Measurements from ENCODE around the gene FAM13A. TPM values are rescaled to one million over a fixed set of nuclear protein-coding genes. Genes with fewer than 3 reads are reported as not detected.

The FAM13A gene
- total and polyA plus RNA-seq, 9 of the 15 experiments (the other 6 are each of a cell fraction or from before 2014, with no cell fraction given): 11.3 to 23.3 (median 14.7) TPM

- Histone ChIP-seq H3K4me2 (ENCODE audit: insufficient read depth, low read length) (no peak overlapping the region), H3K9me1 (ENCODE audit: control insufficient read depth, insufficient read depth, low read length) (no peaks in the 10 kb centered on the region), H3K4me1 (replicated peaks in 1 of 2; ENCODE audit: control insufficient read depth in 2 of 2, insufficient read depth in 2 of 2, low read length in 2 of 2) (no peaks in the 10 kb centered on the region), H3K4me3 (no peak overlapping the region), H2AFZ (ENCODE audit: low read depth, low read length) (no peak overlapping the region), H3K27me3 (ENCODE audit: control insufficient read depth in 2 of 2, insufficient read depth in 2 of 2, low read length in 2 of 2) (no peaks in the 10 kb centered on the region), H3K27ac (ENCODE audit: extremely low read depth, low read depth, low read length) (no peak overlapping the region), H3K9me3 (replicated peaks; ENCODE audit: control insufficient read depth, insufficient read depth, low read depth, low read length) (no peaks in the 10 kb centered on the region), H3K79me2 (ENCODE audit: control insufficient read depth, insufficient read depth, low read length) (no peaks in the 10 kb centered on the region), H4K20me1 (replicated peaks; ENCODE audit: control insufficient read depth, insufficient read depth, low read length) (no peaks in the 10 kb centered on the region), H3K36me3 (ENCODE audit: control insufficient read depth, insufficient read depth, low read length) (no peaks in the 10 kb centered on the region; the same call in 2 of the 3 replicates), H3K9ac (ENCODE audit: insufficient read depth in 1 of 2, low read depth in 2 of 2, low read length in 2 of 2) (no peak overlapping the region)
- BruUV-seq (replicated peaks): no TSS peak
- intact Hi-C loops (cut with micrococcal nuclease): no loop called here
- ChIA-PET POLR2A (no interaction called here), CTCF (ENCODE audit: low intra/inter-chr PET ratio) (no interaction called here)
- ATAC-seq: no peak
- DNase-seq (ENCODE audit: extremely low read depth in 1 of 4, low spot score in 3 of 4): no peak
- TF ChIP-seq FOXJ2 (tag; IDR thresholded peaks at IDR 0.05) (no peak), HNRNPH1 (optimal IDR thresholded peaks at IDR 0.05; ENCODE audit: low read depth, low read length) (no peak), PCBP2 (IDR thresholded peaks at IDR 0.05; ENCODE audit: low read depth, low read length, poor library complexity, severe bottlenecking) (no peak), MTA1 (IDR thresholded peaks at IDR 0.05; ENCODE audit: borderline replicate concordance) (no peak), ZNF431 (CRISPR knock-in tag; IDR thresholded peaks at IDR 0.05) (no peak), HSF4 (CRISPR knock-in tag; IDR thresholded peaks at IDR 0.05; ENCODE audit: borderline replicate concordance) (no peak), ZFP1 (CRISPR knock-in tag; IDR thresholded peaks at IDR 0.05) (no peak), MAX (CRISPR knock-in tag; IDR thresholded peaks at IDR 0.05) (no peak), ZNF589 (CRISPR knock-in tag; IDR thresholded peaks at IDR 0.05; ENCODE audit: low read depth) (no peak), ZNF253 (CRISPR knock-in tag; conservative IDR thresholded peaks at IDR 0.05) (no peak), TAF1 (IDR thresholded peaks at IDR 0.05; ENCODE audit: control insufficient read depth, extremely low read depth, insufficient read depth, low read length, severe bottlenecking) (no peak), PYGO2 (tag; IDR thresholded peaks at IDR 0.05) (no peak), SLC30A9 (CRISPR knock-in tag; IDR thresholded peaks at IDR 0.05) (no peak)
- TF ChIP-seq, protein P1, sequence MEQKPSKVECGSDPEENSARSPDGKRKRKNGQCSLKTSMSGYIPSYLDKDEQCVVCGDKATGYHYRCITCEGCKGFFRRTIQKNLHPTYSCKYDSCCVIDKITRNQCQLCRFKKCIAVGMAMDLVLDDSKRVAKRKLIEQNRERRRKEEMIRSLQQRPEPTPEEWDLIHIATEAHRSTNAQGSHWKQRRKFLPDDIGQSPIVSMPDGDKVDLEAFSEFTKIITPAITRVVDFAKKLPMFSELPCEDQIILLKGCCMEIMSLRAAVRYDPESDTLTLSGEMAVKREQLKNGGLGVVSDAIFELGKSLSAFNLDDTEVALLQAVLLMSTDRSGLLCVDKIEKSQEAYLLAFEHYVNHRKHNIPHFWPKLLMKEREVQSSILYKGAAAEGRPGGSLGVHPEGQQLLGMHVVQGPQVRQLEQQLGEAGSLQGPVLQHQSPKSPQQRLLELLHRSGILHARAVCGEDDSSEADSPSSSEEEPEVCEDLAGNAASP (IDR thresholded peaks at IDR 0.05): no peak
- in situ Hi-C loops (cut with MboI): no loop called here
- FAIRE-seq: no peak
These were observed 74.2 kb downstream of the FAM13A start for GRCh38 chr4:88982757-88983156.

Measured in K562 (cell line).